GM12874 (cell line): ENCODE measurements around the gene CLEC10A.

Experiments
- TF ChIP-seq, protein P1 (sequence below): IDR thresholded peaks from 2 replicates; pipeline ENCODE4 v1.5.1; 2011; ENCODE audit warnings: low read depth, mild to moderate bottlenecking, control low read depth, low read length, moderate library complexity; ENCODE audit not compliant: insufficient read depth

The CLEC10A gene

DNA sequence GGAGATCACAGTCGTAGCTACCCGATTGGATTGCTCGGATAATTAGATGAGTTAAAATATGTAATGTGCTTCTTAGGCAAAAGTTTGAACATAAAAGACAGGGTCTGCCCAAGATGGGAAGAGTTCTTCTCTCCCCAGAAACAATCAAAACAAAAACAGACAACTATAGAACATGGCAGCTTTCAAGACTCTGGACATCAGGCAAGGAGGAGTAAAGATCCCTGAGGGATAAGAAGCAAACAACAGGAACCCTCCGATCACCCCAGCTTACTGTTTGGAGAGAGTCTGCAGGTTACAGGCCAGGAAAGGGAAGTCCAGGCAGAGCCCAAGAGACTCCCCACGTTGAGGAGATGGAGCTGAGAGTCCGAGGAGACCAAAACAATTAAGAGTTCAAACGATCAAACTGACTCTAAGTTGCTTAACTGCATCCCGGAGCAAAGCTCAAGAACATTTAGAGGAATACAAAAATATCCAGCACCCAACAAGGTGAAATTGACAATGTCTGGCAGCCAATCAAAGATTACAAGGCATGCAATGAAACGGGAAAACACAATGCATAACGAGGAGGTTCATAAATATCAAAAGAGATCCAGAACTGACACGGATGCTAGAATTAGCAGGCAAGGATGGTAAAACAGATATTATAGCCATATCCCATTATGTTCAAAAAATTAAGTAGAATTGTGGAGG is 30.7 kb upstream of the CLEC10A start:
- TF ChIP-seq, protein P1, sequence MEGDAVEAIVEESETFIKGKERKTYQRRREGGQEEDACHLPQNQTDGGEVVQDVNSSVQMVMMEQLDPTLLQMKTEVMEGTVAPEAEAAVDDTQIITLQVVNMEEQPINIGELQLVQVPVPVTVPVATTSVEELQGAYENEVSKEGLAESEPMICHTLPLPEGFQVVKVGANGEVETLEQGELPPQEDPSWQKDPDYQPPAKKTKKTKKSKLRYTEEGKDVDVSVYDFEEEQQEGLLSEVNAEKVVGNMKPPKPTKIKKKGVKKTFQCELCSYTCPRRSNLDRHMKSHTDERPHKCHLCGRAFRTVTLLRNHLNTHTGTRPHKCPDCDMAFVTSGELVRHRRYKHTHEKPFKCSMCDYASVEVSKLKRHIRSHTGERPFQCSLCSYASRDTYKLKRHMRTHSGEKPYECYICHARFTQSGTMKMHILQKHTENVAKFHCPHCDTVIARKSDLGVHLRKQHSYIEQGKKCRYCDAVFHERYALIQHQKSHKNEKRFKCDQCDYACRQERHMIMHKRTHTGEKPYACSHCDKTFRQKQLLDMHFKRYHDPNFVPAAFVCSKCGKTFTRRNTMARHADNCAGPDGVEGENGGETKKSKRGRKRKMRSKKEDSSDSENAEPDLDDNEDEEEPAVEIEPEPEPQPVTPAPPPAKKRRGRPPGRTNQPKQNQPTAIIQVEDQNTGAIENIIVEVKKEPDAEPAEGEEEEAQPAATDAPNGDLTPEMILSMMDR, result no peak

DNA sequence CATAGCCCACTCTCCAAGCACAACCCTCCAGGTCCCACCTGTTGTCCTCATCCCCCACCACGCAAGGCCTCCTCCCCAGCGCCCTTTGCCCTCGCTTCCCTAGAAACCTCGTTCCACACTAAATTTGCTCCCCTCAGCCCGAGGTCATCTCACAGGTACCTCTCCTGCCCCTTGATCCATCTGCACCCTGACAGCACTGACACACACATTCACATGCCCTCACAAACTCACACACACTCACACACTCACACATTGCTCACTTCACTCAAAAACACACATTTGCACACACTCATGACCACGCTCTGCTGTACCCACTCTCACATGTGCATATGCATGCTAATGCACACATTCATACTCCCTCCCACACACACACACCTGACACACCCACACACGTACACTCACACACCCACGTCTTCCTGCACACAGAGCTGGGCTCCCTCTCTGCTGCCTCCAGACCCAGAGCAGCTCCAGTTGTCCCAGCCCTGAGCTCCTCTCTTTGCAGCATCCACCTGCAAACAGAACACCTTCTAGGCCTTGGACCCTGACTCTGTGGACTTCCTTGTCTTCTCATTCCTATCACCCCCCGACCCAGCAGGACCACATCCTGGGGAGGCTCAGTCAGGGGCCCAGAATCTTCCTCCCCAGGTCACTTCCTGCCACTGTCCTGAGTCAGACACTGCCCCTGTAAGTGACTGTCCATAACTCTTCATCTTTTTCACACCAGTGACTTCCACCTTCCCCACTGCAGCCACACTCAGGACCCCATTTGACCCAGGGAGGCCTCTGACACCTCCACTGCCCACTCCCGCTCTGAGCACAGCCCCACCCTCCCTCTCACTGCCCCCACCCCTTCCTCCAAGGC is 29.6 kb upstream of the CLEC10A start:
- TF ChIP-seq, protein P1, result no peak

DNA sequence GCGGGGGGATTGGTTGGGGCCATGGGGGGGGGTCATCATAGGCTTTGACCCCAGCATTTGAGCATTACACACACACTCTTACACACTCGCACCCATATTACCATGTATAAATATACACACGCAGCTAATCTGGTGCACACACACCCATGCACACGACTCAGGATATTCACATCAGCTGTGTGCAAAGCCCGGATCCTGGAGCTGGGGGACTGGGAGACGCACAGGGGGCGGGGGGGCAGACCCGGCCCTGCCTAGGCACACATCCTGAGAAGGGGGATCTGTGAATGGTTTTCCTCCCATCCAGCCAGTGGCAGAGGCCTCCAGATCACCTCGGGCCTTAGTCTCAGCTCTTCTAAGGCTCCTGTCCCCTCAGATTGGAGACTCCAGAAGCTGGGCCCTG is 28.9 kb upstream of the CLEC10A start:
- TF ChIP-seq, protein P1, result no peak

DNA sequence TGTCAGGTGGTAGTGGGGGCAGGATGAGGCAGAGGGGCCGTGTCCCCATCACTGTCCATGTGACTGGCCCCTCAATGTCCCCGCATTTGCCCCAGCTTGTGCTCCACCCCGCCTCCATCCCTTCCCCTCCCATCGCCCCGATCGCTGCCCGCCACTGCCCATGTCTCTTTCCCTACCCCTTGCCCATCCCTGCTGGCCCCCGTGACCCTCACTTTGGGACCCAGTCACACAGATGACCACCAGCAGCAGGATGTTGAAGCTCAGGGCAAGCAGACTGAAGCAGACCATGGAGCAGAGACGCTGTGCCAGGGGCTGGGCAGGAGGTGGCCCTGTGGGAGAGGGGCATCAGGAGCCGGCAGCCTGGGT is 28.5 kb upstream of the CLEC10A start:
- TF ChIP-seq, protein P1, result no peak

DNA sequence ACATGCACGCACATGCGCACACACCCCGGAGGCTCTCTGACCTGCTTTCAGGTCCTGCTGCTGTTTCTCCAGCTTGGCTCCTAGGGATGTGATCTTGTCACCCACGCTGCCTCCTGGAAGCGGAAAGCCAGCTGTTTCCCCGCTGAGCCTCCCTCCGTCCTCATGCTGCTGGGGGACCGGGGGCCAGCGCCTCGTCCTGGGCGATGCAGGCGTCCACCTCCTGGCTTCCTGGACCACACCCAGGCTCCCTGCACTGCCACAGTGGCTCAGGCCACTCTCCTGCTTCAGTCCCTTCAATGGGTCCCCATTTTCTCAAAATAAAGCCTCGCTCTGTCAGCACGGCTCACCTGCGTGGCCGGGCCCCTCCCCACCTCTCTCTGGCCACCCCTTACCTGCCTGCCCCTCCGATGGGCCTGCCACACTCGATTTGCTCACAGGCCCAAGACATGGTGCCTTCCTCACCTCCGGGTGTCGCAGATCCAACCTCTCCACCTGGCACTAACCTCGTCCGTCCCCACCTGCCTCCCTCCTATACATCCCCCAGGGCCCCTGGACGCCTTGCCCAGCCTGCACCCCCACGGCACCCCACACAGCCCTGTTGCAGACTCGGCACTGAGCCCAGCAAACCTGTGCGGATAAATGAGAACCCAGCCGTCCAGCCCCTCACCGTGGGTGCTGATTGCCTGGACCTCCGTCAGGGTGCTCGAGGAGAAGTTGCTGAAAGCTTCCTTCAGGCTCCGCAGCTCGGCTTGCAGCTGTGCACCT is 27.9 kb upstream of the CLEC10A start:
- TF ChIP-seq, protein P1, result no peak

DNA sequence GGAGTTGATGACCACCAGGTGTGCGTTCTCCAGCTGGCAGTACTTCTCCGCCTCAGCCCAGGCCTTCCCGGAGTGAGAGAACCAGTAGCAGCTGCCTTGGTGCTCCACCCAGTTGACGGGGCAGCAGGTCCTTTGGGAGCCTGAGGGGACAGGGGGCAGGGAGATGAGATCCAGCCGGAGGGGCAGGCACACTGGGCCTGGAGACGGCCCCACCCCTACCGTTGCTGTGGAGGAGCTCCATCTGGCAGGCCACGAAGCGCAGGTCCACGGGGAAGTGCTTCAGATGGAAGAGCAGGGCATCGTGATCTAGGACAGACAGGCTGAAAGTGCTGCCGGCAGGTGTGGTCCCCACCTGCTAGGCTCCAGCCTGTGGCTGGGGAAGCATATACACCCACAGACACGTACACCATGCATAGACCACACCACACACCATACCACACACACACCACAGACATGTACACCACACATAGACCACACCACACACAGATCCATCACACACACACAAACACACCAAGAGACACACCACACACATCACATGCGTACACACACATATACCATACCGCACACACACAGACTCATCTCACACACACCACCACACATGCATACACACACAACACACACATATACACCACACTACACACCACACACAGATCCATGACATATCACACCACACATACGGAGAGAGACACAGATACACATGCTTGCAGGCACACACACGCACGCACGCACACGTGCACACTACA is 27.1 kb upstream of the CLEC10A start:
- TF ChIP-seq, protein P1, result no peak
